K562 (cell line): Measurements from ENCODE around the gene CBX2. TPM values are rescaled to one million over a fixed set of nuclear protein-coding genes. Genes with fewer than 3 reads are reported as not detected.
A peak's percentile ranks its signal among the peaks of the same experiment; 100 is the strongest.

Experiments
- BHLHE40 ChIP-seq: IDR thresholded peaks from 2 replicates; pipeline ENCODE4 v1.6.1; 2011; ENCODE audit warnings: low read length, improper control_type of control experiment
- CBFA2T3 ChIP-seq: fragments of 450-650 bp; IDR thresholded peaks from 2 replicates; pipeline ENCODE4 v1.6.1; 2017
- CBX1 ChIP-seq: sonication (generic); IDR thresholded peaks from 2 replicates; pipeline ENCODE4 v1.6.1; 2016; ENCODE audit warnings: antibody characterized with exemption, low read depth, mild to moderate bottlenecking
- CBX8 ChIP-seq: fragments of 200-600 bp; sonication (generic); IDR thresholded peaks from 2 replicates; pipeline ENCODE4 v1.6.1; 2012; ENCODE audit warnings: borderline replicate concordance, mixed run types, low read depth, mild to moderate bottlenecking, moderate library complexity, mixed read lengths, low read length, control low read depth, inconsistent platforms; ENCODE audit not compliant: poor library complexity, severe bottlenecking; ENCODE audit errors: extremely low read depth
- CREM ChIP-seq: IDR thresholded peaks from 2 replicates; pipeline ENCODE4 v1.6.1; 2014; ENCODE audit warnings: antibody characterized with exemption, low read depth
- DPF2 ChIP-seq: fragments of 450-650 bp; IDR thresholded peaks from 2 replicates; pipeline ENCODE4 v1.6.1; 2016
- HMG20B ChIP-seq: fragments of 250-450 bp; sonication (Bioruptor Pico); IDR thresholded peaks from 2 replicates; pipeline ENCODE4 v1.5.0; 2021; ENCODE audit warnings: mild to moderate bottlenecking
- KAT8 ChIP-seq: fragments of 450-650 bp; IDR thresholded peaks from 2 replicates; pipeline ENCODE4 v1.6.1; 2016; ENCODE audit warnings: low read depth, mild to moderate bottlenecking
- MTA3 ChIP-seq: fragments of 450-650 bp; formaldehyde crosslinking; IDR thresholded peaks from 2 replicates; pipeline ENCODE4 v1.6.1; 2017; ENCODE audit warnings: mild to moderate bottlenecking, borderline replicate concordance
- SMAD3 ChIP-seq: fragments of 450-650 bp; formaldehyde crosslinking; conservative IDR thresholded peaks from 2 replicates; pipeline ENCODE4 v1.4.0; 2020; ENCODE audit warnings: mild to moderate bottlenecking
- SP1 ChIP-seq: sonication (generic); formaldehyde crosslinking; IDR thresholded peaks from 2 replicates; pipeline ENCODE4 v1.8.1; 2022; ENCODE audit warnings: mild to moderate bottlenecking, missing genetic modification reagents
- XRCC5 ChIP-seq: fragments of 200-400 bp; formaldehyde crosslinking; IDR thresholded peaks from 2 replicates; pipeline ENCODE4 v1.6.1; 2017; ENCODE audit warnings: low read depth, mild to moderate bottlenecking, low read length
- ZNF12 ChIP-seq: sonication (generic); formaldehyde crosslinking; IDR thresholded peaks from 2 replicates; pipeline ENCODE4 v1.4.0; 2020; ENCODE audit warnings: mild to moderate bottlenecking, missing genetic modification reagents
- ZNF197 ChIP-seq: fragments of 200-800 bp; sonication (Bioruptor generic); IDR thresholded peaks from 2 replicates; pipeline ENCODE4 v1.6.1; 2016; ENCODE audit warnings: low read depth, missing genetic modification characterization, missing compliant biosample characterization
- ZNF589 ChIP-seq: fragments of 200-800 bp; sonication (Bioruptor generic); IDR thresholded peaks from 2 replicates; pipeline ENCODE4 v1.6.1; 2016; ENCODE audit warnings: low read depth, missing genetic modification characterization, missing compliant biosample characterization
- polyA plus RNA-seq, 8 experiments: library from polyadenylated mRNA; depleted of rRNA in 4 of 8; stranded (reverse) in 5 of 8; unstranded in 3 of 8; fragments of >200 nt; fragmentation: Nextera tagmentation in 2 of 8; fragmentation: Illumina TruSeq in 1 of 8; extraction: Ambion mirVana in 2 of 8; extraction: Trizol in 1 of 8; gene quantifications; 2 replicates each; pipeline versions ENCODE4 v1.2.1 to v1.2.3, GENCODE V29; 2011 to 2014; ENCODE audit warnings: inconsistent platforms in 1 of 8, missing spikeins in 1 of 8
- total RNA-seq, 7 experiments: library from RNA; depleted of rRNA in 6 of 7; stranded (reverse); fragments of >200 nt in 6 of 7; fragmentation: Illumina TruSeq in 2 of 7; extraction: Trizol in 2 of 7; gene quantifications; 2 replicates each; pipeline versions ENCODE4 v1.2.1 to v1.2.3, GENCODE V29; 2011 to 2021; ENCODE audit warnings: low replicate concordance in 1 of 7
- TF ChIP-seq, protein P1 (sequence below): fragments of 450-650 bp; IDR thresholded peaks from 2 replicates; pipeline ENCODE4 v1.6.1; 2016
- TF ChIP-seq, protein P2 (sequence below): sonication (generic); formaldehyde crosslinking; IDR thresholded peaks from 2 replicates; pipeline ENCODE4 v1.8.0; 2022; ENCODE audit warnings: missing genetic modification reagents, mild to moderate bottlenecking, moderate library complexity, borderline replicate concordance
- TF ChIP-seq, protein P3 (sequence below): fragments of 450-650 bp; formaldehyde crosslinking; IDR thresholded peaks from 2 replicates; pipeline ENCODE4 v1.4.0; 2022; ENCODE audit warnings: missing genetic modification characterization
- TF ChIP-seq, protein P4 (sequence below): conservative IDR thresholded peaks from 2 replicates; pipeline ENCODE4 v1.6.1; 2011; ENCODE audit warnings: low read depth, mild to moderate bottlenecking, low read length; ENCODE audit not compliant: control insufficient read depth
- TF ChIP-seq, protein P5 (sequence below), 3 experiments: fragments of 200-800 bp in 1 of 3; sonication (Bioruptor generic) in 1 of 3; sonication (generic) in 1 of 3; formaldehyde crosslinking in 1 of 3; IDR thresholded peaks; 2 replicates each; pipeline versions ENCODE4 v1.6.1 to v1.8.0; 2016 to 2022; ENCODE audit warnings: mild to moderate bottlenecking in 2 of 3, missing compliant biosample characterization in 2 of 3, missing genetic modification characterization in 2 of 3, missing genetic modification reagents in 1 of 3

Gene CBX2
- total and polyA plus RNA-seq, 9 of the 15 experiments (the other 6 are each of a cell fraction or from before 2014, with no cell fraction given) = 0.66 to 26.9 (median 13.9) TPM

DNA sequence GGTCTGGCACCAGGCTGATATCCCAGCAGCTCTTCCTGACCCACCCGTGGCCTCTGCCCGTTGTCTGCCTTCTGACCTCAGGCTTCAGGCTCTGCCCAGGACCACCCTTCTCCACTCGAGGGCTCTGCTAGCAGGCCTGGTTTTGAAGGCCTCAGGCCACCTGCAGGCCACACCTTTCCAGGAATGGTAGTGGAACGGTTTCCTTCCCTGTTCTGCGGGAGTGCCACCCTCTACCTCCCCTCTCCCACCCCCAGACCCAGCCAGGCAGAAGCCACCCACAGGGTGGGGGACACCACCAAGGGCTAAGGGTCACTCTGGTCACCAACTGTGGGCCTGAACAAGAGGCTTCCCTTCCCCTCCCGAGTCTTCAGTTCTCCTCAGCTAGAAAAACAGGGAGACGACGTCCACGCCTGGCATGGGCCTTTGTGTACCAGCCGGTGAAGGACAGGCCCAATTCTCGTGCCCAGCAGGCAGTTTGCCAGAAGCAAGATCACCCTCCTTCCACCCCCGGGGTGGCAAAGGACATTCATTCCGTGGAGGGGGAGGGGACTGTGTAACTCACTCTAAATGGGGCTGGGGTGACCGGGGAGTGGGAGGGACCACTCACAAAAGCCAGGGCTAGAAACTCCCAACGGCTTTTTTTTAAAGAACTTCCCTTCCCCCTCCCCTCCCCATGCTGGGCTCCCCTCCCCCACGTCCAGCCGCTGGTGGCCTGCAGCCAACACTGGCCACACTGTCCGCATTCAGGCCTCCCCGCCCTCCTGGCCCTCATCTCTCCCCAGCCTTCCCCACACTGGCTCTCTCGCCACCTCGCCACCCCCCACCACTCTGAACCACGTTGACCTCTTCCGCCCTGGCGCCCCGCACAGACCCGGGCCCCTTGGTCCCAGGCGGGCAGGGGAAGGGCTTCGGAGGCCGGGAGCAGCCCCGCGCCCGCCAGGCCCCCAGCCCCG lies 53.6 kb downstream of the CBX2 start (continued):
- TF ChIP-seq, protein P1, sequence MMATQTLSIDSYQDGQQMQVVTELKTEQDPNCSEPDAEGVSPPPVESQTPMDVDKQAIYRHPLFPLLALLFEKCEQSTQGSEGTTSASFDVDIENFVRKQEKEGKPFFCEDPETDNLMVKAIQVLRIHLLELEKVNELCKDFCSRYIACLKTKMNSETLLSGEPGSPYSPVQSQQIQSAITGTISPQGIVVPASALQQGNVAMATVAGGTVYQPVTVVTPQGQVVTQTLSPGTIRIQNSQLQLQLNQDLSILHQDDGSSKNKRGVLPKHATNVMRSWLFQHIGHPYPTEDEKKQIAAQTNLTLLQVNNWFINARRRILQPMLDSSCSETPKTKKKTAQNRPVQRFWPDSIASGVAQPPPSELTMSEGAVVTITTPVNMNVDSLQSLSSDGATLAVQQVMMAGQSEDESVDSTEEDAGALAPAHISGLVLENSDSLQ = 0 out of 2 replicates have a peak, but pooled peaks have one; percentile 24
- TF ChIP-seq, protein P2, sequence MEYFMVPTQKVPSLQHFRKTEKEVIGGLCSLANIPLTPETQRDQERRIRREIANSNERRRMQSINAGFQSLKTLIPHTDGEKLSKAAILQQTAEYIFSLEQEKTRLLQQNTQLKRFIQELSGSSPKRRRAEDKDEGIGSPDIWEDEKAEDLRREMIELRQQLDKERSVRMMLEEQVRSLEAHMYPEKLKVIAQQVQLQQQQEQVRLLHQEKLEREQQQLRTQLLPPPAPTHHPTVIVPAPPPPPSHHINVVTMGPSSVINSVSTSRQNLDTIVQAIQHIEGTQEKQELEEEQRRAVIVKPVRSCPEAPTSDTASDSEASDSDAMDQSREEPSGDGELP (CRISPR knock-in tag) = peak; percentile 77; the same call in 1 of the 2 replicates
- TF ChIP-seq, protein P3, sequence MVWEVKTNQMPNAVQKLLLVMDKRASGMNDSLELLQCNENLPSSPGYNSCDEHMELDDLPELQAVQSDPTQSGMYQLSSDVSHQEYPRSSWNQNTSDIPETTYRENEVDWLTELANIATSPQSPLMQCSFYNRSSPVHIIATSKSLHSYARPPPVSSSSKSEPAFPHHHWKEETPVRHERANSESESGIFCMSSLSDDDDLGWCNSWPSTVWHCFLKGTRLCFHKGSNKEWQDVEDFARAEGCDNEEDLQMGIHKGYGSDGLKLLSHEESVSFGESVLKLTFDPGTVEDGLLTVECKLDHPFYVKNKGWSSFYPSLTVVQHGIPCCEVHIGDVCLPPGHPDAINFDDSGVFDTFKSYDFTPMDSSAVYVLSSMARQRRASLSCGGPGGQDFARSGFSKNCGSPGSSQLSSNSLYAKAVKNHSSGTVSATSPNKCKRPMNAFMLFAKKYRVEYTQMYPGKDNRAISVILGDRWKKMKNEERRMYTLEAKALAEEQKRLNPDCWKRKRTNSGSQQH (CRISPR knock-in tag) = peak; percentile 68; the same call in 1 of the 2 replicates
- TF ChIP-seq, protein P4, sequence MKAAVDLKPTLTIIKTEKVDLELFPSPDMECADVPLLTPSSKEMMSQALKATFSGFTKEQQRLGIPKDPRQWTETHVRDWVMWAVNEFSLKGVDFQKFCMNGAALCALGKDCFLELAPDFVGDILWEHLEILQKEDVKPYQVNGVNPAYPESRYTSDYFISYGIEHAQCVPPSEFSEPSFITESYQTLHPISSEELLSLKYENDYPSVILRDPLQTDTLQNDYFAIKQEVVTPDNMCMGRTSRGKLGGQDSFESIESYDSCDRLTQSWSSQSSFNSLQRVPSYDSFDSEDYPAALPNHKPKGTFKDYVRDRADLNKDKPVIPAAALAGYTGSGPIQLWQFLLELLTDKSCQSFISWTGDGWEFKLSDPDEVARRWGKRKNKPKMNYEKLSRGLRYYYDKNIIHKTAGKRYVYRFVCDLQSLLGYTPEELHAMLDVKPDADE = no peak
- TF ChIP-seq SP1 = peak; percentile 43; the same call in 1 of the 2 replicates
- peak; percentile 32; the same call in 1 of the 2 replicates for TF ChIP-seq DPF2
- 0 out of 2 replicates have a peak, but pooled peaks have one; percentile 44 for TF ChIP-seq ZNF197
- no peak for TF ChIP-seq XRCC5
- no peak for TF ChIP-seq CBX8
- TF ChIP-seq MTA3 = no peak
- 0 out of 2 replicates have a peak, but pooled peaks have one; percentile 61 for TF ChIP-seq ZNF12 (CRISPR knock-in tag)
- peak; percentile 70 for TF ChIP-seq ZNF589 (CRISPR knock-in tag)
- no peak for TF ChIP-seq HMG20B (CRISPR knock-in tag)
- TF ChIP-seq CBFA2T3 = peak; percentile 23
- no peak for TF ChIP-seq KAT8
- peak; percentile 64 for TF ChIP-seq CREM
- TF ChIP-seq CBX1 = peak; percentile 73; the same call in 1 of the 2 replicates
- TF ChIP-seq BHLHE40 = peak; percentile 17; the same call in 1 of the 2 replicates
- TF ChIP-seq, protein P5, sequence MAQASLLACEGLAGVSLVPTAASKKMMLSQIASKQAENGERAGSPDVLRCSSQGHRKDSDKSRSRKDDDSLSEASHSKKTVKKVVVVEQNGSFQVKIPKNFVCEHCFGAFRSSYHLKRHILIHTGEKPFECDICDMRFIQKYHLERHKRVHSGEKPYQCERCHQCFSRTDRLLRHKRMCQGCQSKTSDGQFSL (CRISPR knock-in tag; IDR thresholded peaks at IDR 0.05) = peak; percentile 40
- TF ChIP-seq, protein P5 (tag; IDR thresholded peaks at IDR 0.05) = peak in 1 of 2 experiments; percentile 69; a peak in 1 of 4 replicates
- TF ChIP-seq SMAD3 (CRISPR knock-in tag) = 0 out of 2 replicates have a peak, but pooled peaks have one; percentile 37
